Thyroid gland (tissue), 4 donors: Measurements from ENCODE around the gene FOXA1. TPM values are rescaled to one million over a fixed set of nuclear protein-coding genes. Genes with fewer than 3 reads are reported as not detected.

ENCODE experiments used
- DNase-seq, 2 donors: peaks; one replicate each; pipeline ENCODE4 v3.0.0-alpha.2; 2019
- H3K27ac ChIP-seq, 3 donors: fragments of 200-600 bp; sonication (generic); 1 replicate in 2 of 3; 2 replicates in 1 of 3; pipeline ENCODE4 v1.5.1; 2016 to 2019; ENCODE audit warnings: mild to moderate bottlenecking in 1 of 3, moderate library complexity in 1 of 3
- H3K27me3 ChIP-seq: fragments of 200-600 bp; sonication (generic); one replicate; pipeline ENCODE4 v1.5.1; 2019
- H3K36me3 ChIP-seq, 2 donors: fragments of 200-600 bp; sonication (generic); one replicate each; pipeline ENCODE4 v1.5.1; 2016 to 2019
- H3K4me1 ChIP-seq, 2 donors: fragments of 200-600 bp; sonication (generic); one replicate each; pipeline ENCODE4 v1.5.1; 2017 to 2019
- H3K4me3 ChIP-seq, 3 donors: fragments of 200-600 bp; sonication (generic); replicated peaks in 1 of 3; 1 replicate in 2 of 3; 2 replicates in 1 of 3; pipeline ENCODE4 v1.5.1; 2016; ENCODE audit warnings: mild to moderate bottlenecking in 1 of 3
- H3K9me3 ChIP-seq: fragments of 200-600 bp; sonication (generic); one replicate; pipeline ENCODE4 v1.5.1; 2017
- POLR2A ChIP-seq, 2 donors: fragments of 450-650 bp; IDR thresholded peaks; one replicate each; pipeline ENCODE4 v1.6.1; 2017; ENCODE audit warnings: antibody characterized with exemption in 2 of 2, mild to moderate bottlenecking in 2 of 2, moderate library complexity in 1 of 2
- WGBS, 2 donors: methylation state at CpG; one replicate each; pipeline ENCODE4 v1.1.5; 2017; 5-methylcytosine and 5-hydroxymethylcytosine counted together
- intact Hi-C: fragments of 100-400 bp; cut with DNase I; formaldehyde crosslinking; loops from one replicate; pipeline ENCODE4 v1.15.1; 2023
- total RNA-seq, 4 donors: library from RNA; depleted of rRNA; stranded (reverse); fragments of >200 nt; gene quantifications; one replicate each; pipeline ENCODE4 v1.2.3, GENCODE V29; 2016
- TF ChIP-seq, protein P1 (sequence below), 6 experiments: fragments of 200-600 bp in 3 of 6; fragments of 450-650 bp in 3 of 6; sonication (generic) in 3 of 6; IDR thresholded peaks; one replicate each; pipeline ENCODE4 v1.5.1; 2016 to 2019; ENCODE audit warnings: antibody characterized with exemption in 6 of 6, mild to moderate bottlenecking in 2 of 6, inconsistent platforms in 1 of 6, moderate library complexity in 1 of 6

FOXA1 gene
- total RNA-seq, 4 donors from 2014 or later, result 0.92 to 0.93 TPM; not detected in 2

DNA sequence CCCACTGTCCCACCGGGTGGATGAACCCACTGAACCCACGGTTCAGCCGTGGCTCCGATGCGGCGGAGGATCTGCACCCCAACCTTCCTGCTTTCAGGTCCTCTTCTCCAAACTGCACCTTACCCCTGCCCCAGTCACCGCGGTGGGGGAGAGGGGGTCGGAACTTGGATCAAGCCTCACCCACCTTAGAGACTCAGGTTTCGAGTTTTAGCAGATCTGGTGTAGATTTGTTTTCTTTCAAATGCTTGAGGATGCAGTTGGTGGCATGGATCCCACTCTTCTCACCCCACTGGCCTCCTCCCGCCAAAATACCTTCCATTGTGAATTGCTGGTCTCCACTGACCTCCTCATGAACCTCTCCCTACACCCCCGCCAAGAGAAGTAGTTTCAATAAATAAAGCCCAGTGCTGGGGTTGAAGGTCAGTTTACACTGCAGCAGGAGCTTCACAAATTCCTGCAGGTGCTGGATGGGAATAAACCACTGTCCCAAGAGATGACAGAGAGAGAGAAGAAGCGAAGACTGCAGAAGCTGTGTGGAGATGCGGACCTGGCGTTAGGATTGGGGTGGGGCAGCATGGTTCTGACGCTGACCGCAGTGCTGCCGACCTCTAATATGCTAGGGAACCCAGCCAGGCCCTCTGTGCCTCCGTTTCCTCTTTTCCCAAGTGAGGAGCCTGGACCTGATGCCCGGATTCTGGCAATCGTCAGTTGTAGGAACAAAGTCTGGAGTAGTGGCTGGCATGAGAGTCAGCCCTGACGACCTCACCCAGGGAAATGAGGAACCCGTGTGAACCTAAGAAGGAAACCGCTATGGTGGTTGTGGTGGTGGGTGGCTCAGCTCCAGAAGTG lies 7.8 kb upstream of the FOXA1 start:
- H3K27ac ChIP-seq, result no peak overlapping the region
- no peaks in the 10 kb centered on the region for H3K9me3 ChIP-seq
- no peaks in the 10 kb centered on the region for H3K36me3 ChIP-seq
- intact Hi-C loops, result no loop called here
- peaks cover 42% of the 10 kb centered on the region for H3K27me3 ChIP-seq
- TF ChIP-seq, protein P1, sequence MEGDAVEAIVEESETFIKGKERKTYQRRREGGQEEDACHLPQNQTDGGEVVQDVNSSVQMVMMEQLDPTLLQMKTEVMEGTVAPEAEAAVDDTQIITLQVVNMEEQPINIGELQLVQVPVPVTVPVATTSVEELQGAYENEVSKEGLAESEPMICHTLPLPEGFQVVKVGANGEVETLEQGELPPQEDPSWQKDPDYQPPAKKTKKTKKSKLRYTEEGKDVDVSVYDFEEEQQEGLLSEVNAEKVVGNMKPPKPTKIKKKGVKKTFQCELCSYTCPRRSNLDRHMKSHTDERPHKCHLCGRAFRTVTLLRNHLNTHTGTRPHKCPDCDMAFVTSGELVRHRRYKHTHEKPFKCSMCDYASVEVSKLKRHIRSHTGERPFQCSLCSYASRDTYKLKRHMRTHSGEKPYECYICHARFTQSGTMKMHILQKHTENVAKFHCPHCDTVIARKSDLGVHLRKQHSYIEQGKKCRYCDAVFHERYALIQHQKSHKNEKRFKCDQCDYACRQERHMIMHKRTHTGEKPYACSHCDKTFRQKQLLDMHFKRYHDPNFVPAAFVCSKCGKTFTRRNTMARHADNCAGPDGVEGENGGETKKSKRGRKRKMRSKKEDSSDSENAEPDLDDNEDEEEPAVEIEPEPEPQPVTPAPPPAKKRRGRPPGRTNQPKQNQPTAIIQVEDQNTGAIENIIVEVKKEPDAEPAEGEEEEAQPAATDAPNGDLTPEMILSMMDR (IDR thresholded peaks at IDR 0.05), result no peak
- TF ChIP-seq POLR2A (IDR thresholded peaks at IDR 0.05), result no peak
- WGBS, 2 donors, result 25 to 27% methylated on average over 24 of the region's 24 CpGs
- no peak for DNase-seq
- H3K4me3 ChIP-seq, result no peak overlapping the region
- H3K4me1 ChIP-seq, result peaks cover 17 to 22% of the 10 kb centered on the region in 2 donors

DNA sequence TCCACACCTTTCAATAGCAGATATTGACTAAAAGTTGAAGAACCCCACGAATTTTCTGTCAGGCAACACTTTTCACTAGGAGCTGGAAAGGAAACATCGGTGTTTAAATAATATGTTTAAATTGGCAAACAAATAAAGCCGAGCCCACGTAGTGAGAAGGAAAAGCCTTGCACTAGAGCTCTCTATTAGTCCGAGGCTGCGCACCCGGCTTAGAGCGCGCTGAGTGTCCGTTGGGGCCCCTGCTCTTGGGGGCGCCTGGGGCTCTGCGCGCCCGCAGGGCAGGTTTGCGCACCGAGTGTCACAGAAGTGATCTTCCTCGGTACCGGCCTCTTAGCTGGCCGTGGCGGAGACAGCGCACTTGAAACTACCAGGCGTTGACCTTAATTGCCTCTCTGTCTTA lies 6.8 kb upstream of the FOXA1 start:
- Histone ChIP-seq H3K36me3 (no peaks in the 10 kb centered on the region), H3K27me3 (peaks cover 50% of the 10 kb centered on the region), H3K9me3 (no peaks in the 10 kb centered on the region), H3K4me3 (no peak overlapping the region), H3K27ac (no peak overlapping the region), H3K4me1 (peaks cover 17 to 22% of the 10 kb centered on the region in 2 donors)
- DNase-seq, result no peak
- WGBS, 2 donors, result 10 to 13% methylated on average over 22 of the region's 22 CpGs
- TF ChIP-seq POLR2A (IDR thresholded peaks at IDR 0.05), result no peak
- TF ChIP-seq, protein P1 (IDR thresholded peaks at IDR 0.05), result no peak
- intact Hi-C loops, result no loop called here

DNA sequence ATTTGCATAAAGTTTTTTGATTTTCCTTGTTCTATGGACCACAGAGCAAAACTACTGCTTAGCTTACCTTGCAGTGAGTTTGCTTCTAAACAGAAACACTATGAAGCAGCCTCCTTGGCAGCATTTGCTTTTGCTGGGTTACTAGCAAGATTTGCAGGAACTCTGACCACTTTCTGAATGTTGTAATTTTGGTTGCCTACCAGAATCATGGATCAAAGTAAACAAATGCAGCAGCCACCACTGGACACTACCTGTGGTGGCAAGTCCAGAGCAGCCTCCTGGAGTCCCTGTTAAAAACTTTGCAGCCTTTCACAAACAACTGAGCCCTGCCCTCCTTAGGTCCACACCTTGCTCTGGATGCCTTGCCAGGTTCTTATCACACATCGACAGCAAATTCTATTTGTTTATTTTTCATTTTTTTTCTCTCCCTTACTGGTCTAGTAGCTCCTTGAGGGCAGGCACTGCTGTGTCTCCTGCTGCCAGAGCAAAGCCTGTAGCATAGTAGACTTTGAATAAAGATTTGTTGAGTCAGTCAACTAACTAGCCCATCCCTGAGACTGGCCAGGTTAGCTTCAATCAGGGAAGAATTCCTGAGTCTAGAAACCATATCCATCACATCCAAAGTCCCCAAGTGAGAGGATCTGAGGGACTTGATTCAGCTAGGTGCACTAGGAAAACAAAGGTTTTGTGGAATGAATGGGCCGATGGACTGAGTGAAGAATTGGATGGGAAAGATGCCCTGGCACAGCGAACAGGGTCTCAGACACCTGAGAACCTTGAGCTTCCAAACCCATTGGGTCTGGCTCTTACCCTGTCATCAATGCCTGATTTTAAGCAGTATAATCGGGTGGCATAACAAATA lies 6.1 kb upstream of the FOXA1 start:
- no peak for TF ChIP-seq POLR2A (IDR thresholded peaks at IDR 0.05)
- TF ChIP-seq, protein P1 (IDR thresholded peaks at IDR 0.05), result no peak
- DNase-seq, result no peak
- Histone ChIP-seq H3K4me1 (peaks cover 19 to 24% of the 10 kb centered on the region in 2 donors), H3K36me3 (no peaks in the 10 kb centered on the region), H3K4me3 (no peak overlapping the region), H3K9me3 (no peaks in the 10 kb centered on the region), H3K27ac (no peak overlapping the region), H3K27me3 (peaks cover 58% of the 10 kb centered on the region)
- intact Hi-C loops, result no loop called here
- WGBS, 2 donors, result 33 to 34% methylated on average over 4 of the region's 4 CpGs

DNA sequence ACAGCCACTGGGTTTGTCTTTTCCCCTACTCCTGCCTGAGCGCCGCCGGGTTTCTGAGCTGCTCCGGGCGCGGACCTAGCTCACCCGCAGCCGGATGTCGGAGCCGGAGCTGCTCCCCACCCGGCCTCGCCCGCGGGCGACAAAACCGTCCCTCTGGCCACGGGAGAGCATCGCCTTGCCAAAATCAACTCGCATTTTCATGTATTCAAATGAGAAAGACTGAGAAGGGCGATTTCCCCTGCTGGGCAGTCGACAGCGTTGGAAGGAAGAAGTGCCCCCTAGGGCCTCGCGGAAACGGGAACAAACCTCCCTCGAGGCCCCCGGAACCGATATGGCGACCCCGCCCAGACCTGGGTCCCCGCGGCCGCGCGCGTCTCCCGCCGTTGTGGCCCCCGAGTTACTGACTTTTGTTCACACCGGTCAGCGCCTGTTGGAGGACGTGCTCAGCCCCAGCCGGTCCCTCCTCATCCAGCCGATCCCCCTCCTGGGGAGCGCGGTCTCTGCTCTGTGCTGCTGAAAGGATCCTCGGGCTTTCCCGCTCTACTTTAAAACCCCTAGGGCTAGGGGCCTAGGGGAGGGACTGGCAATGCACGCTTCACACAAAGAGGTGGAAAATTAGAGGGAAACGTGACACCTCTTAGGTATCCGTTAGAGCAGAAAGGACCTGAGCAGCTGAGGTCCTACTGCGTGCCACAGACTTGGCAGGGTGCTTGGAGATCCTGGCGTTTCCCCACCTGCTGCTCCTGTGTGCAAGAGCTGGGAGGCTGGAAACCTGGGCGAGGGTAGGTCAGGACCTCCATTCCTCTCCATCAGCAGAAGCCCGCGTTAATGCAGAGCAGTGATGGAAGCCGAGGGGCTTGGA lies 4.7 kb upstream of the FOXA1 start:
- intact Hi-C loops, result loop anchor here (10.0 kb wide), 1 partner anchor 355 kb away; no protein-coding TSS in a partner anchor
- no peak for DNase-seq
- Histone ChIP-seq H3K27ac (no peak overlapping the region), H3K36me3 (no peaks in the 10 kb centered on the region), H3K4me3 (no peak overlapping the region), H3K4me1 (peaks cover 27 to 34% of the 10 kb centered on the region in 2 donors), H3K9me3 (no peaks in the 10 kb centered on the region), H3K27me3 (peaks cover 68% of the 10 kb centered on the region)
- WGBS, 2 donors, result 4 to 5% methylated on average over 24 to 56 of the region's 57 CpGs
- TF ChIP-seq, protein P1 (IDR thresholded peaks at IDR 0.05), result no peak
